WTC11 (cell line): Measurements from ENCODE around the gene DR1. TPM values are rescaled to one million over a fixed set of nuclear protein-coding genes. Genes with fewer than 3 reads are reported as not detected.
"Not testable (repeated sequence)": the region's sequence is repeated elsewhere in the genome, so short reads cannot be mapped to it uniquely, and the experiment has no call there.

Experiments
- ATAC-seq: fragments of 200-7000 bp; cut with Tn5 transposase; 2 replicates; pipeline ENCODE4 v1.10.0; 2021; ENCODE audit warnings: mild to moderate bottlenecking, moderate library complexity
- CTCF ChIA-PET: fragments of 300-600 bp; sonication (Branson Sonifier 250); formaldehyde crosslinking; loops from one replicate; lab custom pipeline; 2021; ENCODE audit warnings: antibody characterized with exemption; lab: Charles Lee
- POLR2A ChIA-PET: fragments of 350-600 bp; sonication (Branson Sonifier 250); formaldehyde crosslinking; loops from one replicate; lab custom pipeline; 2021; ENCODE audit warnings: antibody characterized with exemption; lab: Charles Lee
- DNase-seq: peaks from one replicate; pipeline ENCODE4 v3.0.0; 2021; ENCODE audit warnings: low spot score
- H3K27ac Mint-ChIP-seq: 2 replicates; pipeline ENCODE4 v1.8.0; 2021; ENCODE audit warnings: mixed read lengths
- H3K27me3 Mint-ChIP-seq: 2 replicates; pipeline ENCODE4 v1.8.0; 2021; ENCODE audit warnings: low read depth, mild to moderate bottlenecking, moderate library complexity, mixed read lengths
- H3K36me3 Mint-ChIP-seq: 2 replicates; pipeline ENCODE4 v1.8.0; 2021; ENCODE audit warnings: mixed read lengths
- H3K4me1 Mint-ChIP-seq: 2 replicates; pipeline ENCODE4 v1.8.0; 2022; ENCODE audit warnings: mixed read lengths
- H3K4me3 Mint-ChIP-seq: 2 replicates; pipeline ENCODE4 v1.8.0; 2021; ENCODE audit warnings: mild to moderate bottlenecking, moderate library complexity, mixed read lengths
- H3K9me3 Mint-ChIP-seq: 2 replicates; pipeline ENCODE4 v1.8.0; 2021; ENCODE audit warnings: mixed read lengths
- AR ChIP-seq: fragments of 250-450 bp; sonication (Bioruptor Pico); IDR thresholded peaks from 2 replicates; pipeline ENCODE4 v1.9.0; 2021; ENCODE audit warnings: mild to moderate bottlenecking
- ELF4 ChIP-seq: sonication (generic); formaldehyde crosslinking; IDR thresholded peaks from 2 replicates; pipeline ENCODE4 v1.8.1; 2022; ENCODE audit warnings: low read depth, mild to moderate bottlenecking, moderate library complexity, missing genetic modification reagents
- ETV6 ChIP-seq: sonication (generic); formaldehyde crosslinking; IDR thresholded peaks from 2 replicates; pipeline ENCODE4 v1.8.1; 2022; ENCODE audit warnings: mild to moderate bottlenecking, missing genetic modification reagents
- GABPB1 ChIP-seq: sonication (generic); formaldehyde crosslinking; IDR thresholded peaks from 2 replicates; pipeline ENCODE4 v1.8.1; 2023; ENCODE audit warnings: mild to moderate bottlenecking, missing genetic modification reagents
- HMGA2 ChIP-seq: fragments of 250-450 bp; sonication (Bioruptor Pico); IDR thresholded peaks from 2 replicates; pipeline ENCODE4 v1.4.0; 2021; ENCODE audit warnings: mild to moderate bottlenecking, moderate library complexity
- KAT7 ChIP-seq: sonication (generic); formaldehyde crosslinking; IDR thresholded peaks from 2 replicates; pipeline ENCODE4 v1.8.1; 2023; ENCODE audit warnings: missing genetic modification reagents, mild to moderate bottlenecking, borderline replicate concordance
- MYBL2 ChIP-seq: sonication (generic); formaldehyde crosslinking; IDR thresholded peaks from 2 replicates; pipeline ENCODE4 v1.8.1; 2023; ENCODE audit warnings: mild to moderate bottlenecking, moderate library complexity, missing genetic modification reagents
- PRRX2 ChIP-seq: fragments of 250-450 bp; sonication (Bioruptor Pico); IDR thresholded peaks from 2 replicates; pipeline ENCODE4 v1.8.0; 2021; ENCODE audit warnings: mild to moderate bottlenecking
- SMAD3 ChIP-seq: sonication (generic); formaldehyde crosslinking; IDR thresholded peaks from 2 replicates; pipeline ENCODE4 v1.8.0; 2022; ENCODE audit warnings: missing genetic modification reagents, mild to moderate bottlenecking, borderline replicate concordance
- SOX15 ChIP-seq: fragments of 250-450 bp; sonication (Bioruptor Pico); IDR thresholded peaks from 2 replicates; pipeline ENCODE4 v1.9.0; 2021; ENCODE audit warnings: mild to moderate bottlenecking
- ZBTB21 ChIP-seq: sonication (generic); formaldehyde crosslinking; IDR thresholded peaks from 2 replicates; pipeline ENCODE4 v1.8.1; 2023; ENCODE audit warnings: mild to moderate bottlenecking, missing genetic modification reagents, borderline replicate concordance
- ZNF138 ChIP-seq: sonication (generic); formaldehyde crosslinking; conservative IDR thresholded peaks from 2 replicates; pipeline ENCODE4 v1.8.1; 2022; ENCODE audit warnings: mild to moderate bottlenecking, moderate library complexity, missing genetic modification reagents
- ZNF396 ChIP-seq: fragments of 250-450 bp; sonication (Bioruptor Pico); IDR thresholded peaks from 2 replicates; pipeline ENCODE4 v1.8.0; 2021; ENCODE audit warnings: mild to moderate bottlenecking, moderate library complexity, borderline replicate concordance
- ZNF416 ChIP-seq: fragments of 250-450 bp; sonication (Bioruptor Pico); IDR thresholded peaks from 2 replicates; pipeline ENCODE4 v1.9.0; 2021; ENCODE audit warnings: mild to moderate bottlenecking, inconsistent platforms
- ZSCAN18 ChIP-seq: fragments of 250-450 bp; sonication (Bioruptor Pico); IDR thresholded peaks from 2 replicates; pipeline ENCODE4 v2.1.2; 2022; ENCODE audit warnings: mild to moderate bottlenecking, moderate library complexity
- total RNA-seq: library from RNA; stranded (reverse); gene quantifications from 3 replicates; pipeline ENCODE4 v1.2.3, GENCODE V29; 2021
- TF ChIP-seq, protein P1 (sequence below): sonication (generic); formaldehyde crosslinking; IDR thresholded peaks from 2 replicates; pipeline ENCODE4 v1.8.1; 2022; ENCODE audit warnings: mild to moderate bottlenecking, missing genetic modification reagents, moderate library complexity, borderline replicate concordance
- TF ChIP-seq, protein P2 (sequence below): fragments of 250-450 bp; sonication (Bioruptor Pico); IDR thresholded peaks from 2 replicates; pipeline ENCODE4 v1.9.0; 2021; ENCODE audit warnings: mild to moderate bottlenecking
- TF ChIP-seq, protein P3 (sequence below): sonication (generic); formaldehyde crosslinking; IDR thresholded peaks from 2 replicates; pipeline ENCODE4 v1.8.0; 2022; ENCODE audit warnings: mild to moderate bottlenecking, missing genetic modification reagents
- TF ChIP-seq, protein P4 (sequence below): sonication (generic); formaldehyde crosslinking; IDR thresholded peaks from 2 replicates; pipeline ENCODE4 v1.8.1; 2023; ENCODE audit warnings: mild to moderate bottlenecking, missing genetic modification reagents

Gene DR1
- total RNA-seq, 1 experiment from 2014 or later, result 62.8 TPM

DNA sequence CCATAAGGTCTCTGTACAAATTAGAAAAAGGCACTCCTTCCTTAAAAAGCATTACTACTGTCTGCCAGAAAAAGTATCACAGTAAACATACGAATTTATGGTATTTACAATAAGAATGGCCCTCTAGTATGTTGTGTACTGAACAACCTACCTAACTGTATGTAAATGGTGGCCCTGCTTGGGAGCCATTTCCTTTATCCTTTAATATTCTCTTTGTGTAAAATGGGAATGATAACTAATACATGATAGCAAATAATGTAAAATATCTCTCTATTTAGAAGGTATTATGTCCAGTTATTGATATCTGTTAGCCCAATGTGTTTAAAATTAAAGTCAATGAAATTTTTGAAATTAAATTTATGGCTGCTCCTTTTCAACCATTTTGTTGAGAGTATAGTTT lies 5.2 kb downstream of the DR1 start:
- Mint-ChIP-seq H3K9me3 (no peaks in the 10 kb centered on the region), H3K27me3 (no peaks in the 10 kb centered on the region), H3K27ac (no peak overlapping the region), H3K36me3 (peaks cover 23% of the 10 kb centered on the region), H3K4me3 (no peak overlapping the region), H3K4me1 (peaks cover 25% of the 10 kb centered on the region)
- no peak for ATAC-seq
- no peak for DNase-seq
- ChIA-PET POLR2A (interaction anchor here (0.6 kb wide), 1 partner anchor 83 kb away, joined by 3 read pairs; no protein-coding TSS in a partner anchor), CTCF (no interaction called here)
- TF ChIP-seq, protein P1, sequence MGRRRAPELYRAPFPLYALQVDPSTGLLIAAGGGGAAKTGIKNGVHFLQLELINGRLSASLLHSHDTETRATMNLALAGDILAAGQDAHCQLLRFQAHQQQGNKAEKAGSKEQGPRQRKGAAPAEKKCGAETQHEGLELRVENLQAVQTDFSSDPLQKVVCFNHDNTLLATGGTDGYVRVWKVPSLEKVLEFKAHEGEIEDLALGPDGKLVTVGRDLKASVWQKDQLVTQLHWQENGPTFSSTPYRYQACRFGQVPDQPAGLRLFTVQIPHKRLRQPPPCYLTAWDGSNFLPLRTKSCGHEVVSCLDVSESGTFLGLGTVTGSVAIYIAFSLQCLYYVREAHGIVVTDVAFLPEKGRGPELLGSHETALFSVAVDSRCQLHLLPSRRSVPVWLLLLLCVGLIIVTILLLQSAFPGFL (CRISPR knock-in tag), result no peak
- no peak for TF ChIP-seq AR
- TF ChIP-seq, protein P2, sequence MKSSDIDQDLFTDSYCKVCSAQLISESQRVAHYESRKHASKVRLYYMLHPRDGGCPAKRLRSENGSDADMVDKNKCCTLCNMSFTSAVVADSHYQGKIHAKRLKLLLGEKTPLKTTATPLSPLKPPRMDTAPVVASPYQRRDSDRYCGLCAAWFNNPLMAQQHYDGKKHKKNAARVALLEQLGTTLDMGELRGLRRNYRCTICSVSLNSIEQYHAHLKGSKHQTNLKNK (CRISPR knock-in tag), result no peak
- no peak for TF ChIP-seq ZNF396
- TF ChIP-seq GABPB1 (CRISPR knock-in tag), result no peak
- TF ChIP-seq PRRX2 (CRISPR knock-in tag), result no peak
- no peak for TF ChIP-seq HMGA2 (CRISPR knock-in tag)
- TF ChIP-seq ZBTB21, result no peak
- TF ChIP-seq MYBL2 (CRISPR knock-in tag), result no peak
- TF ChIP-seq KAT7 (CRISPR knock-in tag), result no peak
- TF ChIP-seq ZNF416 (CRISPR knock-in tag), result no peak
- no peak for TF ChIP-seq SMAD3 (CRISPR knock-in tag)
- no peak for TF ChIP-seq ETV6 (CRISPR knock-in tag)
- TF ChIP-seq ELF4 (CRISPR knock-in tag), result no peak
- no peak for TF ChIP-seq ZSCAN18 (CRISPR knock-in tag)
- TF ChIP-seq ZNF138 (CRISPR knock-in tag), result no peak
- no peak for TF ChIP-seq SOX15
- TF ChIP-seq, protein P3, sequence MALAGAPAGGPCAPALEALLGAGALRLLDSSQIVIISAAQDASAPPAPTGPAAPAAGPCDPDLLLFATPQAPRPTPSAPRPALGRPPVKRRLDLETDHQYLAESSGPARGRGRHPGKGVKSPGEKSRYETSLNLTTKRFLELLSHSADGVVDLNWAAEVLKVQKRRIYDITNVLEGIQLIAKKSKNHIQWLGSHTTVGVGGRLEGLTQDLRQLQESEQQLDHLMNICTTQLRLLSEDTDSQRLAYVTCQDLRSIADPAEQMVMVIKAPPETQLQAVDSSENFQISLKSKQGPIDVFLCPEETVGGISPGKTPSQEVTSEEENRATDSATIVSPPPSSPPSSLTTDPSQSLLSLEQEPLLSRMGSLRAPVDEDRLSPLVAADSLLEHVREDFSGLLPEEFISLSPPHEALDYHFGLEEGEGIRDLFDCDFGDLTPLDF, result no peak
- TF ChIP-seq, protein P4, sequence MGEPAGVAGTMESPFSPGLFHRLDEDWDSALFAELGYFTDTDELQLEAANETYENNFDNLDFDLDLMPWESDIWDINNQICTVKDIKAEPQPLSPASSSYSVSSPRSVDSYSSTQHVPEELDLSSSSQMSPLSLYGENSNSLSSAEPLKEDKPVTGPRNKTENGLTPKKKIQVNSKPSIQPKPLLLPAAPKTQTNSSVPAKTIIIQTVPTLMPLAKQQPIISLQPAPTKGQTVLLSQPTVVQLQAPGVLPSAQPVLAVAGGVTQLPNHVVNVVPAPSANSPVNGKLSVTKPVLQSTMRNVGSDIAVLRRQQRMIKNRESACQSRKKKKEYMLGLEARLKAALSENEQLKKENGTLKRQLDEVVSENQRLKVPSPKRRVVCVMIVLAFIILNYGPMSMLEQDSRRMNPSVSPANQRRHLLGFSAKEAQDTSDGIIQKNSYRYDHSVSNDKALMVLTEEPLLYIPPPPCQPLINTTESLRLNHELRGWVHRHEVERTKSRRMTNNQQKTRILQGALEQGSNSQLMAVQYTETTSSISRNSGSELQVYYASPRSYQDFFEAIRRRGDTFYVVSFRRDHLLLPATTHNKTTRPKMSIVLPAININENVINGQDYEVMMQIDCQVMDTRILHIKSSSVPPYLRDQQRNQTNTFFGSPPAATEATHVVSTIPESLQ (CRISPR knock-in tag), result no peak

GRCh38 chr1:93351346-93351745 lies 5.6 kb downstream of the DR1 start:
- peaks cover 25% of the 10 kb centered on the region for H3K36me3 Mint-ChIP-seq
- CTCF ChIA-PET, H3K27ac Mint-ChIP-seq, ATAC-seq, H3K9me3 Mint-ChIP-seq, H3K4me3 Mint-ChIP-seq, H3K27me3 Mint-ChIP-seq, DNase-seq: not testable (repeated sequence)
- H3K4me1 Mint-ChIP-seq, result peaks cover 25% of the 10 kb centered on the region
- POLR2A ChIA-PET, result interaction anchor here (0.6 kb wide), 1 partner anchor 83 kb away, joined by 3 read pairs; no protein-coding TSS in a partner anchor
